Progenitor cell of endocrine pancreas (in vitro differentiated cells): ENCODE results near the gene ENDOU. TPM values are rescaled to one million over a fixed set of nuclear protein-coding genes. Genes with fewer than 3 reads are reported as not detected.

ENCODE experiments used
- DNase-seq: peaks from one replicate; pipeline ENCODE4 v3.0.0; 2021; ENCODE audit warnings: low spot score; ENCODE audit not compliant: unreplicated experiment
- H3K27ac Mint-ChIP-seq: 2 replicates; pipeline ENCODE4 v1.8.0; 2021; ENCODE audit warnings: mild to moderate bottlenecking, moderate library complexity, mixed read lengths
- H3K27me3 Mint-ChIP-seq: 2 replicates; pipeline ENCODE4 v1.8.0; 2021; ENCODE audit warnings: mixed read lengths
- H3K36me3 Mint-ChIP-seq: 2 replicates; pipeline ENCODE4 v1.8.0; 2022; ENCODE audit warnings: mixed read lengths; ENCODE audit not compliant: insufficient read depth
- H3K4me1 Mint-ChIP-seq: 2 replicates; pipeline ENCODE4 v1.8.0; 2021; ENCODE audit warnings: low read depth, mixed read lengths
- H3K4me3 Mint-ChIP-seq: 2 replicates; pipeline ENCODE4 v1.8.0; 2021; ENCODE audit warnings: low read depth, mild to moderate bottlenecking, moderate library complexity, mixed read lengths
- H3K9me3 Mint-ChIP-seq: 2 replicates; pipeline ENCODE4 v1.8.0; 2021; ENCODE audit warnings: low read depth, mixed read lengths
- CTCF ChIP-seq: fragments of 200-600 bp; sonication (generic); IDR thresholded peaks from one replicate; pipeline ENCODE4 v1.5.0; 2021; ENCODE audit warnings: antibody characterized with exemption, mild to moderate bottlenecking; ENCODE audit not compliant: unreplicated experiment
- total RNA-seq: library from RNA; stranded (reverse); gene quantifications from 2 replicates; pipeline ENCODE4 v1.2.1, GENCODE V29; 2021

Gene ENDOU
- total RNA-seq, 1 donor from 2014 or later: not detected

GRCh38 chr12:47767216-47767724 is 42.0 kb upstream of the ENDOU start:
- Mint-ChIP-seq H3K4me1 (no peaks in the 10 kb centered on the region), H3K4me3 (no peak overlapping the region), H3K9me3 (no peaks in the 10 kb centered on the region), H3K27me3 (peaks cover 19% of the 10 kb centered on the region), H3K27ac (no peak overlapping the region), H3K36me3 (no peaks in the 10 kb centered on the region)
- peak; percentile 62 for TF ChIP-seq CTCF
- DNase-seq: no peak

GRCh38 chr12:47766502-47767215 is 41.4 kb upstream of the ENDOU start:
- H3K4me1 Mint-ChIP-seq: no peaks in the 10 kb centered on the region
- no peak overlapping the region for H3K4me3 Mint-ChIP-seq
- DNase-seq: no peak
- H3K27me3 Mint-ChIP-seq: peaks cover 19% of the 10 kb centered on the region
- H3K27ac Mint-ChIP-seq: no peak overlapping the region
- H3K9me3 Mint-ChIP-seq: no peaks in the 10 kb centered on the region
- H3K36me3 Mint-ChIP-seq: no peaks in the 10 kb centered on the region
- TF ChIP-seq CTCF: no peak

- Mint-ChIP-seq H3K4me3 (no peak overlapping the region), H3K36me3 (no peaks in the 10 kb centered on the region), H3K27ac (no peak overlapping the region), H3K4me1 (no peaks in the 10 kb centered on the region), H3K27me3 (peaks cover 27% of the 10 kb centered on the region), H3K9me3 (no peaks in the 10 kb centered on the region)
- no peak for DNase-seq
- no peak for TF ChIP-seq CTCF
Observed at GRCh38 chr12:47763481-47764346, 38.4 kb upstream of the ENDOU start.

- H3K9me3 Mint-ChIP-seq: no peaks in the 10 kb centered on the region
- H3K27ac Mint-ChIP-seq: no peak overlapping the region
- no peak for TF ChIP-seq CTCF
Observed at GRCh38 chr12:47762850-47763465, 37.7 kb upstream of the ENDOU start.

More at GRCh38 chr12:47762850-47763465, 37.7 kb upstream of the ENDOU start:
- Mint-ChIP-seq H3K4me1 (peaks cover 3% of the 10 kb centered on the region), H3K4me3 (no peak overlapping the region), H3K27me3 (peaks cover 31% of the 10 kb centered on the region), H3K36me3 (no peaks in the 10 kb centered on the region)
- no peak for DNase-seq
